Hepatocyte (in vitro differentiated cells): Measurements from ENCODE around the gene PEX13. TPM values are rescaled to one million over a fixed set of nuclear protein-coding genes. Genes with fewer than 3 reads are reported as not detected.

Source experiments
- DNase-seq: peaks from one replicate; pipeline ENCODE4 v3.0.0-alpha.2; 2016; ENCODE audit warnings: low spot score
- H2AFZ ChIP-seq: fragments of 200-600 bp; sonication (generic); 2 replicates; pipeline ENCODE4 v1.6.0; 2016; ENCODE audit warnings: antibody characterized with exemption, mild to moderate bottlenecking
- H3K27ac ChIP-seq: fragments of 200-600 bp; sonication (generic); 2 replicates; pipeline ENCODE4 v1.5.1; 2016; ENCODE audit warnings: mild to moderate bottlenecking
- H3K27me3 ChIP-seq: fragments of 200-600 bp; sonication (generic); 2 replicates; pipeline ENCODE4 v1.6.1; 2016
- H3K36me3 ChIP-seq: fragments of 200-600 bp; sonication (generic); replicated peaks from 2 replicates; pipeline ENCODE4 v1.5.1; 2016; ENCODE audit warnings: low read depth; ENCODE audit not compliant: insufficient read depth
- H3K4me1 ChIP-seq: fragments of 200-600 bp; sonication (generic); 2 replicates; pipeline ENCODE4 v1.5.1; 2016; ENCODE audit warnings: mild to moderate bottlenecking, moderate library complexity; ENCODE audit not compliant: insufficient read depth
- H3K4me2 ChIP-seq: fragments of 200-600 bp; sonication (generic); 2 replicates; pipeline ENCODE4 v1.6.0; 2016
- H3K4me3 ChIP-seq: fragments of 200-600 bp; sonication (generic); 2 replicates; pipeline ENCODE4 v1.5.1; 2016; ENCODE audit warnings: mild to moderate bottlenecking
- H3K79me2 ChIP-seq: fragments of 200-600 bp; sonication (generic); 2 replicates; pipeline ENCODE4 v1.6.0; 2017; ENCODE audit warnings: mild to moderate bottlenecking
- H3K9me2 ChIP-seq: fragments of 200-600 bp; sonication (generic); replicated peaks from 2 replicates; pipeline ENCODE4 v1.6.0; 2017; ENCODE audit warnings: mild to moderate bottlenecking; ENCODE audit not compliant: insufficient read depth
- H3K9me3 ChIP-seq: fragments of 200-600 bp; sonication (generic); 2 replicates; pipeline ENCODE4 v1.5.1; 2016; ENCODE audit warnings: low read depth, mild to moderate bottlenecking
- H4K20me1 ChIP-seq: fragments of 200-600 bp; sonication (generic); 2 replicates; pipeline ENCODE4 v1.6.0; 2016; ENCODE audit warnings: mild to moderate bottlenecking; ENCODE audit not compliant: insufficient read depth, poor library complexity, severe bottlenecking
- EZH2 ChIP-seq: fragments of 200-600 bp; sonication (generic); IDR thresholded peaks from 2 replicates; pipeline ENCODE4 v1.6.1; 2016; ENCODE audit warnings: antibody characterized with exemption, mild to moderate bottlenecking, borderline replicate concordance
- EZH2phosphoT487 ChIP-seq: fragments of 200-600 bp; sonication (generic); IDR thresholded peaks from one replicate; pipeline ENCODE4 v1.6.1; 2018; ENCODE audit warnings: antibody characterized with exemption, mild to moderate bottlenecking, low read depth, moderate library complexity; ENCODE audit not compliant: unreplicated experiment, severe bottlenecking
- WGBS: methylation state at CpG from one replicate; pipeline ENCODE4 v1.1.6; 2016; ENCODE audit warnings: low lambda C conversion rate; ENCODE audit errors: missing lambda C conversion rate; 5-methylcytosine and 5-hydroxymethylcytosine counted together
- polyA plus RNA-seq: library from polyadenylated mRNA; unstranded; fragments of >200 nt; fragmentation: Nextera tagmentation; extraction: Ambion mirVana; gene quantifications from 2 replicates; pipeline ENCODE4 v1.2.1, GENCODE V29; 2016
- total RNA-seq: library from RNA; depleted of rRNA; stranded (reverse); fragments of >200 nt; gene quantifications from 2 replicates; pipeline ENCODE4 v1.2.3, GENCODE V29; 2014
- TF ChIP-seq, protein P1 (sequence below): fragments of 200-600 bp; sonication (generic); IDR thresholded peaks from 2 replicates; pipeline ENCODE4 v1.5.1; 2016; ENCODE audit warnings: antibody characterized with exemption, mild to moderate bottlenecking; ENCODE audit not compliant: poor library complexity

The PEX13 gene
- total and polyA plus RNA-seq, 2 experiments from 2014 or later, result 25.2 to 60.0 TPM

DNA sequence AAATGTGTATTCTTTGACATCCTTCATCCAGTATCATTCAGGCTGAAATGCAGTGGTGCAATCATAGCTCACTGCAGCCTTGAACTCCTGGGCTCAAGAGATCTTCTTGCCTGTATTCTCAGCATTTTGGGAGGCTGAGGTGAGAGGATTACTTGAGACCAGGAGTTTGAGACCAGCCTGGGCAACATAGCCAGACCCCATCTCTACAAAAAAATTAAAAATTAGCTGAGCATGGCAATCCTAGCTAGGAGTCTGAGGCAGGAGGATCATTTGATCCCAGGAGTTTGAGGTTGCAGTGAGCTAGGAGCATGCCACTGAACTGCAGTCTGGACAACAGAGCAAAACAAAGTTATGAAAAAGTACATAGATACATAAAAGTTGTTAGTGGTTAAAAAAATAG is 72.3 kb downstream of the PEX13 start:
- TF ChIP-seq EZH2phosphoT487 (no peak), EZH2 (no peak)
- TF ChIP-seq, protein P1, sequence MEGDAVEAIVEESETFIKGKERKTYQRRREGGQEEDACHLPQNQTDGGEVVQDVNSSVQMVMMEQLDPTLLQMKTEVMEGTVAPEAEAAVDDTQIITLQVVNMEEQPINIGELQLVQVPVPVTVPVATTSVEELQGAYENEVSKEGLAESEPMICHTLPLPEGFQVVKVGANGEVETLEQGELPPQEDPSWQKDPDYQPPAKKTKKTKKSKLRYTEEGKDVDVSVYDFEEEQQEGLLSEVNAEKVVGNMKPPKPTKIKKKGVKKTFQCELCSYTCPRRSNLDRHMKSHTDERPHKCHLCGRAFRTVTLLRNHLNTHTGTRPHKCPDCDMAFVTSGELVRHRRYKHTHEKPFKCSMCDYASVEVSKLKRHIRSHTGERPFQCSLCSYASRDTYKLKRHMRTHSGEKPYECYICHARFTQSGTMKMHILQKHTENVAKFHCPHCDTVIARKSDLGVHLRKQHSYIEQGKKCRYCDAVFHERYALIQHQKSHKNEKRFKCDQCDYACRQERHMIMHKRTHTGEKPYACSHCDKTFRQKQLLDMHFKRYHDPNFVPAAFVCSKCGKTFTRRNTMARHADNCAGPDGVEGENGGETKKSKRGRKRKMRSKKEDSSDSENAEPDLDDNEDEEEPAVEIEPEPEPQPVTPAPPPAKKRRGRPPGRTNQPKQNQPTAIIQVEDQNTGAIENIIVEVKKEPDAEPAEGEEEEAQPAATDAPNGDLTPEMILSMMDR, result no peak

DNA sequence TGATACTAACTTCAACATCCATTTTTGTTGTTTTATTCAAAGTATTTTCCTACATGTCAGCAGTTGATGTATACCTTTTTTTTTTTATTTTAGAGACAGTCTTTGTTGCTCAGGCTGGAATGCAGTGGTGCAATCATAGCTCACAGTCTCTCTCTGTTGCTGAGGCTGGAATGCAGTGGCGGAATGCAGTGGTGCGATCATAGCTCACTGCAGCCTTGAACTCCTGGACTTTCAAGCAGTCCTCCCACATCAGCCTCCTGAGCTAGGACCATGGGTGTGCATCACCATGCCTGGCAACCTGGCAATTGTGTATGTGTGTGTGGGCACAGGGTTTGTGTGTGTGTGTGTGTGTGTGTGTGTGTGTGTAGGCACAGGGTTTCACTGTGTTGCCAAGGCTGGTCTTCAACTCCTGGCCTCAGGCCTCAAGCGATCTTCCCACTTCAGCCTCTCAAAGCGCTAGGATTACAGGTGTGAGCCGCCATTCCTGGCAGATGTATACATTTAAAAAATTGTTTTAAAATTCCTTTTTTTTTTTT is 72.9 kb downstream of the PEX13 start:
- H2AFZ ChIP-seq, result no peak overlapping the region
- no peak overlapping the region for H3K4me2 ChIP-seq
- H3K36me3 ChIP-seq, result no peaks in the 10 kb centered on the region
- H3K79me2 ChIP-seq, result no peaks in the 10 kb centered on the region
- no peaks in the 10 kb centered on the region for H3K27me3 ChIP-seq
- H4K20me1 ChIP-seq, result no peaks in the 10 kb centered on the region
- no peak for DNase-seq
- TF ChIP-seq EZH2 (no peak), EZH2phosphoT487 (no peak)
- TF ChIP-seq, protein P1, result no peak
- no peaks in the 10 kb centered on the region for H3K4me1 ChIP-seq
- no peak overlapping the region for H3K4me3 ChIP-seq
- 96% methylated on average over 5 of the region's 5 CpGs for WGBS
- H3K27ac ChIP-seq, result no peak overlapping the region
- no peaks in the 10 kb centered on the region for H3K9me2 ChIP-seq
- no peaks in the 10 kb centered on the region for H3K9me3 ChIP-seq

More for the DNA sequence above, 72.3 kb downstream of the PEX13 start:
- H3K79me2 ChIP-seq, result no peaks in the 10 kb centered on the region
- no peak overlapping the region for H2AFZ ChIP-seq
- H4K20me1 ChIP-seq, result no peaks in the 10 kb centered on the region
- no peak overlapping the region for H3K4me3 ChIP-seq
- DNase-seq, result no peak
- H3K27me3 ChIP-seq, result no peaks in the 10 kb centered on the region
- no peaks in the 10 kb centered on the region for H3K9me2 ChIP-seq
- no peak overlapping the region for H3K27ac ChIP-seq
- no peaks in the 10 kb centered on the region for H3K4me1 ChIP-seq
- H3K36me3 ChIP-seq, result no peaks in the 10 kb centered on the region
- H3K4me2 ChIP-seq, result no peak overlapping the region
- no peaks in the 10 kb centered on the region for H3K9me3 ChIP-seq

DNA sequence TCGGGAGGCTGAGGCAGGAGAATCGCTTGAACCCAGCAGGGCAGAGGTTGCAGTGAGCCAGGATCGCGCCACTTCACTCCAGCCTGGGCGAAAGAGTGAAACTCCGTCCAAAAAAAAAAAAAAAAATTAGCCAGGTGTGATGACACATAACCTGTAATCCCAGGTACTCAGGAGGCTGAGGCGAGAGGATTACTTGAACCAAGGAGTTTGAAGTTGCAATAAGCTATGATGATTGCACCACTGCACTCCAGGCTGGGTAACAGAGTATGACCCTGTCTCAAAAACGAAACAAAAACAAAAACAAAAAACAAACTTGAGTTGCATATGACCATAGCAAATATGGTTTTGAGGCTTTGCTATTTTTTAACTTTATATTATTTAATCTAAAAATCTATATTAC is 74.0 kb downstream of the PEX13 start:
- Histone ChIP-seq H4K20me1 (no peaks in the 10 kb centered on the region), H3K4me1 (no peaks in the 10 kb centered on the region), H2AFZ (no peak overlapping the region), H3K27ac (no peak overlapping the region), H3K4me2 (no peak overlapping the region), H3K4me3 (no peak overlapping the region), H3K27me3 (no peaks in the 10 kb centered on the region), H3K36me3 (no peaks in the 10 kb centered on the region), H3K79me2 (no peaks in the 10 kb centered on the region), H3K9me2 (no peaks in the 10 kb centered on the region), H3K9me3 (no peaks in the 10 kb centered on the region)
- DNase-seq, result no peak
- WGBS, result 91% methylated on average over 8 of the region's 8 CpGs
- TF ChIP-seq, protein P1, result no peak

DNA sequence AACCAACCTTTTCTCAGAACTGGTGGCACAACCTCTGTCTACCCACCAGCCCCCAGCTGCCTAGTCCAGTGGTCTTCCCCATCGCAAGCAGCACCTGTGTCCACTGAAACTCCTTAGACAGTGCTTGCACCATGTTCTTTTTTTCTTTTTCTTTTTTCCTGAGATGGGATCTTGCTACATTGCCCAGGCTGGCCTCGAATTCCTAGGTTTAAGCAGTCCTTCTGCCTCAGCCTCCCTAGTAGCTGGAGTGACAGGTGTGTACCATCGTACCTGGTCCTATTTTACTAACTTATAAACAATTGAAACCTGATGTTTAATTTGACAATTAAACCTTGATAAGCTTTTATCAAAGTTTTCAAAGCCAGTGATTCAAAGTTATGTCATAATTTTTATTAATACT is 78.9 kb downstream of the PEX13 start:
- Histone ChIP-seq H3K79me2 (no peaks in the 10 kb centered on the region), H3K36me3 (no peaks in the 10 kb centered on the region), H2AFZ (no peak overlapping the region), H3K4me2 (no peak overlapping the region), H3K4me3 (no peak overlapping the region), H3K9me2 (no peaks in the 10 kb centered on the region), H3K4me1 (no peaks in the 10 kb centered on the region), H3K9me3 (no peaks in the 10 kb centered on the region), H3K27ac (no peak overlapping the region), H4K20me1 (no peaks in the 10 kb centered on the region), H3K27me3 (no peaks in the 10 kb centered on the region)
- DNase-seq, result no peak
- WGBS, result 97% methylated on average over 3 of the region's 3 CpGs
- TF ChIP-seq, protein P1, result no peak
- TF ChIP-seq EZH2, result no peak
